ENCODE data around the gene ANKRD6. TPM values are rescaled to one million over a fixed set of nuclear protein-coding genes. Genes with fewer than 3 reads are reported as not detected.

Gene ANKRD6
- total RNA-seq, 6 experiments from 2014 or later: 5.3 to 14.8 (median 8.3) TPM

GRCh38 chr6:89612121-89612520 is 179.2 kb downstream of the ANKRD6 start:
- Histone ChIP-seq H3K36me3 (no peaks in the 10 kb centered on the region), H3K27ac (no peak overlapping the region), H3K9me3 (no peaks in the 10 kb centered on the region), H3K27me3 (no peaks in the 10 kb centered on the region), H3K4me1 (no peaks in the 10 kb centered on the region), H3K4me3 (no peak overlapping the region)
- no peak for TF ChIP-seq CTCF (IDR thresholded peaks at IDR 0.05)
- TF ChIP-seq POLR2A (IDR thresholded peaks at IDR 0.05): no peak
- ATAC-seq (no peak), DNase-seq (no peak)
- intact Hi-C loops (cut with DNase I): loop anchor here (5.0 kb wide), 1 partner anchor 180 kb away; the partner anchor contains the start of gene ANKRD6 (in 2 of the 2)
- 93% methylated on average over 3 of the region's 12 CpGs for WGBS (ENCODE audit: insufficient coverage, low coverage, low lambda C conversion rate, missing lambda C conversion rate)

GRCh38 chr6:89613790-89614189 is 180.8 kb downstream of the ANKRD6 start:
- H3K4me3 ChIP-seq: no peak overlapping the region
- no peaks in the 10 kb centered on the region for H3K36me3 ChIP-seq
- TF ChIP-seq CTCF (IDR thresholded peaks at IDR 0.05): no peak
- TF ChIP-seq POLR2A (IDR thresholded peaks at IDR 0.05): no peak
- no peaks in the 10 kb centered on the region for H3K9me3 ChIP-seq
- no peaks in the 10 kb centered on the region for H3K27me3 ChIP-seq
- no peak overlapping the region for H3K27ac ChIP-seq
- DNase-seq (no peak), ATAC-seq (no peak)
- 71% methylated on average over 5 of the region's 5 CpGs for WGBS (ENCODE audit: insufficient coverage, low coverage, low lambda C conversion rate, missing lambda C conversion rate)
- intact Hi-C loops (cut with DNase I): loop anchor here (5.0 kb wide), 1 partner anchor 181 kb away; the partner anchor contains the start of gene ANKRD6 (in 2 of the 2)
- H3K4me1 ChIP-seq: no peaks in the 10 kb centered on the region

- DNase-seq (no peak), ATAC-seq (no peak)
- no peaks in the 10 kb centered on the region for H3K4me1 ChIP-seq
- no peaks in the 10 kb centered on the region for H3K27me3 ChIP-seq
- no peak overlapping the region for H3K27ac ChIP-seq
- 94% methylated on average over 2 of the region's 5 CpGs for WGBS (ENCODE audit: insufficient coverage, low coverage, low lambda C conversion rate, missing lambda C conversion rate)
- intact Hi-C loops (cut with DNase I): no loop called here
- no peak overlapping the region for H3K4me3 ChIP-seq
- H3K36me3 ChIP-seq: no peaks in the 10 kb centered on the region
- no peak for TF ChIP-seq CTCF (IDR thresholded peaks at IDR 0.05)
- TF ChIP-seq POLR2A (IDR thresholded peaks at IDR 0.05): no peak
- H3K9me3 ChIP-seq: no peaks in the 10 kb centered on the region
These were observed 182.9 kb downstream of the ANKRD6 start for GRCh38 chr6:89615882-89616281.

- H3K4me1 ChIP-seq: no peaks in the 10 kb centered on the region
- DNase-seq (no peak), ATAC-seq (no peak)
- intact Hi-C loops (cut with DNase I): no loop called here
- H3K27me3 ChIP-seq: no peaks in the 10 kb centered on the region
- H3K4me3 ChIP-seq: no peak overlapping the region
- H3K9me3 ChIP-seq: no peaks in the 10 kb centered on the region
- TF ChIP-seq CTCF (IDR thresholded peaks at IDR 0.05) (no peak), POLR2A (IDR thresholded peaks at IDR 0.05) (no peak)
- H3K27ac ChIP-seq: no peak overlapping the region
- no peaks in the 10 kb centered on the region for H3K36me3 ChIP-seq
- WGBS (ENCODE audit: insufficient coverage, low coverage, low lambda C conversion rate, missing lambda C conversion rate): no CpG with 5 or more reads among the region's 5 CpGs
These were observed 183.6 kb downstream of the ANKRD6 start for GRCh38 chr6:89616531-89616930.

GRCh38 chr6:89618026-89618425 is 185.1 kb downstream of the ANKRD6 start:
- DNase-seq (no peak), ATAC-seq (no peak)
- intact Hi-C loops (cut with DNase I): no loop called here
- Histone ChIP-seq H3K36me3 (no peaks in the 10 kb centered on the region), H3K4me1 (no peaks in the 10 kb centered on the region), H3K27me3 (no peaks in the 10 kb centered on the region), H3K9me3 (no peaks in the 10 kb centered on the region), H3K27ac (no peak overlapping the region), H3K4me3 (no peak overlapping the region)
- no peak for TF ChIP-seq POLR2A (IDR thresholded peaks at IDR 0.05)
- no peak for TF ChIP-seq CTCF (IDR thresholded peaks at IDR 0.05)
- WGBS (ENCODE audit: insufficient coverage, low coverage, low lambda C conversion rate, missing lambda C conversion rate): 83% methylated on average over 1 of the region's 6 CpGs

Measured in right lobe of liver (tissue), 6 donors.